ENCODE results near the gene NDUFB11.
"Not testable (repeated sequence)": the region's sequence is repeated elsewhere in the genome, so short reads cannot be mapped to it uniquely, and the experiment has no call there.

Gene NDUFB11

DNA sequence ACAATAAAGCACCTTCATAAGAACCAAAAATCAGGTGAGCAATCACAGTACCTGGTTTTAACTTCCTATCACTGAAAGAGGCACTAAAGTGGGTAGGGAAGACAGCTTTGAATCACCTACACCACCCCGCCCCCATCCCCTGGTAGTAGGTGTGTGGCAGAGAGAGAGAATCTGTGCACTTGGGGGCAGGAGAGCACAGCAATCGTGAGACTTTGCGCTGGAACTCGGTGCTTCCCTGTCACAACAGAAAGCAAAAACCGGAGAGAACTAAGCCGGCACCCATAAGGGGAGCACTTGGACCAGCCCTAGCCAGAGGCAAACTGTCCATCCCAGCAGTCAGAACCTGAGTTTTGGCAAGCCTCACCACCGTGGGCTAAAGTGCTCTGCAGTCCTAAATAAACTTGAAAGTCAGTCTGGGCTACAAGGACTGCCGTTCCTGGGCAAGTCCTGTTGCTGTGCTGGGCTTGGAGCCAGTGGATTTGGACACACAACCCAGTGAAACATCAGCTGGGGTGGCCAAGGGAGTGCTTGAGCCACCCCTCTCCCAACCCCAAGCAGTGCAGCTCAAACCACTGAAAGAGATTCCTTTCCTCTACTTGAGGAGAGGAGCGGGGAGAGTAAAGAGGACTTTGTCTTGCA is 32.1 kb downstream of the NDUFB11 start:
- ATAC-seq = no peak
- TF ChIP-seq ESRRG (CRISPR knock-in tag; IDR thresholded peaks at IDR 0.05) = no peak
- TF ChIP-seq, protein P1, sequence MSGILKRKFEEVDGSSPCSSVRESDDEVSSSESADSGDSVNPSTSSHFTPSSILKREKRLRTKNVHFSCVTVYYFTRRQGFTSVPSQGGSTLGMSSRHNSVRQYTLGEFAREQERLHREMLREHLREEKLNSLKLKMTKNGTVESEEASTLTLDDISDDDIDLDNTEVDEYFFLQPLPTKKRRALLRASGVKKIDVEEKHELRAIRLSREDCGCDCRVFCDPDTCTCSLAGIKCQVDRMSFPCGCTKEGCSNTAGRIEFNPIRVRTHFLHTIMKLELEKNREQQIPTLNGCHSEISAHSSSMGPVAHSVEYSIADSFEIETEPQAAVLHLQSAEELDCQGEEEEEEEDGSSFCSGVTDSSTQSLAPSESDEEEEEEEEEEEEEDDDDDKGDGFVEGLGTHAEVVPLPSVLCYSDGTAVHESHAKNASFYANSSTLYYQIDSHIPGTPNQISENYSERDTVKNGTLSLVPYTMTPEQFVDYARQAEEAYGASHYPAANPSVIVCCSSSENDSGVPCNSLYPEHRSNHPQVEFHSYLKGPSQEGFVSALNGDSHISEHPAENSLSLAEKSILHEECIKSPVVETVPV (CRISPR knock-in tag; IDR thresholded peaks at IDR 0.05) = no peak
- TF ChIP-seq CSDC2 (CRISPR knock-in tag; IDR thresholded peaks at IDR 0.05) = no peak
- TF ChIP-seq ZNF70 (CRISPR knock-in tag; IDR thresholded peaks at IDR 0.05) = no peak
- no peak for TF ChIP-seq OSR1 (CRISPR knock-in tag; IDR thresholded peaks at IDR 0.05)
- TF ChIP-seq SNAI2 (CRISPR knock-in tag; IDR thresholded peaks at IDR 0.05) = no peak
- no peak for TF ChIP-seq BACH2 (CRISPR knock-in tag; IDR thresholded peaks at IDR 0.05; ENCODE audit: borderline replicate concordance)

DNA sequence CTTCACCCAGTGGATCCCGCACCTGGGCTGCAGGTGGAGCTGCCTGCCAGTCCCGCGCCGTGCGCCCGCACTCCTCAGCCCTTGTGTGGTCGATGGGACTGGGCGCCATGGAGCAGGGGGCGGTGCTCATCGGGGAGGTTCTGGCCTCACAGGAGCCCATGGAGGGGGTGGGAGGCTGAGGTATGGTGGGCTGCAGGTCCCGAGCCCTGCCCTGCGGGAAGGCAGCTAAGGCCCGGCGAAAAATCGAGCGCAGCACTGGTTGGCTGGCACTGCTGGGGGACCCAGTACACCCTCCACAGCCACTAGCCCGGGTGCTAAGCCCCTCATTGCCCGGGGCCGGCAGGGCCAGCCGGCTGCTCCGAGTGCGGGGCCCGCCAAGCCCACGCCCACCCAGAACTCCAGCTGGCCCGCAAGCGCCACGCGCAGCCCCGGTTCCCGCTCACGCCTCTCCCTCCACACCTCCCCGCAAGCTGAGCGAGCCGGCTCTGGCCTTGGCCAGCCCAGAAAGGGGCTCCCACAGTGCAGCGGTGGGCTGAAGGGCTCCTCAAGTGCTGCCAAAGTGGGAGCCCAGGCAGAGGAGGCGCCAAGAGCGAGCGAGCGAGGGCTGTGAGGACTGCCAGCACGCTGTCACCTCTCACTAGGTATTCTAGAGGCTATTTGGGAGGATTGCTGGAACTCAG is 33.4 kb downstream of the NDUFB11 start:
- ATAC-seq = not testable (repeated sequence)

DNA sequence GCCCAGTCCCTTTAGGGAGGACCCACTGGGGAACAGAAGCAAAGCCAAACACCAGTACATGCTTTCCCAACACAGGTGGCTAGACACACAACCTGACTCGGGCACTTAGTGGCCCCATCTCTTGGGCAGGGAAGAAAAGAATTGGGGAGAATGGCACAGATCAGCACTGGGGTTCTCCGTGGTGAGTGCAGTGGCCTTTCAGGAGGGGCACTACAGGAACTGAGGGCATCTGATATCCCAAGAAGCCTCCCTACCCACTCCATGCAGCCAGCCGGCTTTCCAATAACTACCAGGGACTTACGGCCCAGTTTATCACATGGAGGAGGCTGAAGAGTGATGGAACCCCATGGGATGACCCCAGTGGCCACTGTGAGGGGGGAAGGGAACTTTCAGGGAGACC is 43.3 kb downstream of the NDUFB11 start:
- ATAC-seq = no peak
- TF ChIP-seq SNAI2 (CRISPR knock-in tag; IDR thresholded peaks at IDR 0.05) (no peak), GLIS3 (CRISPR knock-in tag; IDR thresholded peaks at IDR 0.05) (no peak), TCF4 (CRISPR knock-in tag; IDR thresholded peaks at IDR 0.05; ENCODE audit: borderline replicate concordance) (no peak)

DNA sequence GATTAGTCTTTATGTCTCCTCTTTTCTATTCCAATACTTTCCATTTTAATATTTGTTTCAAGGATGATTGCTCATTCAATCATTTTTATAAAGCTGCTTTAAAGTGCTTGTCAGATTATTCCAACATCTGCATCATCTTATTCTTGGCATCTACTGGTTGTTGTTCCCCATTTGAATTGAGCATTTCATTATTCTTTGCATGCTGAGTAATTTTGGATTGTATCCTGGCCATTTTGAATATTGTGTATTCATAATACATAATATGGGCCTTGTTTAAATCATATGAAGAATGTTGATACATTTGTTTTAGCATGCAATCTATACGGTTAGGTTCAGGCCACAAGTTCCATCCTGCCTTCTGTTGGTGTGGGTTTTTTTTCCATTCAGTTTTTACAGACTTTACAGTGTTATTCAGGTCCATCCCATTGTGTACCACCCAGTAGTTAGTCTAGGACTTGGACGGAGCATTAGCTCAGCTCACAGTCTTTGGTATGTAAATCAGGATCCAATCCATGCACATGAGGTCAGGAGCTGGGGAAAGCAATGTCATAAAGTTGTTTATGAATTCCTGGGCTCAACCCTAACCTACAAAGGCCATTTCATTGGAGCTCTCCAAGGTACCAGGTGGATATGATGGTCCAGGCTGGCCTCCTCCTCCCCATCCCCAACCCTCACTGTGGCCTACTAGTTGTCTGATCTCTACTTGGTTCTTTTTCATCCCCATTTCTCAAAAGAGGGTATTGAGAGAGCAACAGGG is 46.0 kb downstream of the NDUFB11 start:
- ATAC-seq = no peak
- TF ChIP-seq TCF4 (CRISPR knock-in tag; IDR thresholded peaks at IDR 0.05; ENCODE audit: borderline replicate concordance) (no peak), ZC3H10 (CRISPR knock-in tag; IDR thresholded peaks at IDR 0.05) (no peak), BACH2 (CRISPR knock-in tag; IDR thresholded peaks at IDR 0.05; ENCODE audit: borderline replicate concordance) (no peak)
- TF ChIP-seq, protein P2, sequence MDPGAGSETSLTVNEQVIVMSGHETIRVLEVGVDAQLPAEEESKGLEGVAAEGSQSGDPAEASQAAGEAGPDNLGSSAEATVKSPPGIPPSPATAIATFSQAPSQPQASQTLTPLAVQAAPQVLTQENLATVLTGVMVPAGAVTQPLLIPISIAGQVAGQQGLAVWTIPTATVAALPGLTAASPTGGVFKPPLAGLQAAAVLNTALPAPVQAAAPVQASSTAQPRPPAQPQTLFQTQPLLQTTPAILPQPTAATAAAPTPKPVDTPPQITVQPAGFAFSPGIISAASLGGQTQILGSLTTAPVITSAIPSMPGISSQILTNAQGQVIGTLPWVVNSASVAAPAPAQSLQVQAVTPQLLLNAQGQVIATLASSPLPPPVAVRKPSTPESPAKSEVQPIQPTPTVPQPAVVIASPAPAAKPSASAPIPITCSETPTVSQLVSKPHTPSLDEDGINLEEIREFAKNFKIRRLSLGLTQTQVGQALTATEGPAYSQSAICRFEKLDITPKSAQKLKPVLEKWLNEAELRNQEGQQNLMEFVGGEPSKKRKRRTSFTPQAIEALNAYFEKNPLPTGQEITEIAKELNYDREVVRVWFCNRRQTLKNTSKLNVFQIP (CRISPR knock-in tag; IDR thresholded peaks at IDR 0.05; ENCODE audit: borderline replicate concordance, low read depth) = no peak
- TF ChIP-seq, protein P1 (CRISPR knock-in tag; IDR thresholded peaks at IDR 0.05) = no peak

DNA sequence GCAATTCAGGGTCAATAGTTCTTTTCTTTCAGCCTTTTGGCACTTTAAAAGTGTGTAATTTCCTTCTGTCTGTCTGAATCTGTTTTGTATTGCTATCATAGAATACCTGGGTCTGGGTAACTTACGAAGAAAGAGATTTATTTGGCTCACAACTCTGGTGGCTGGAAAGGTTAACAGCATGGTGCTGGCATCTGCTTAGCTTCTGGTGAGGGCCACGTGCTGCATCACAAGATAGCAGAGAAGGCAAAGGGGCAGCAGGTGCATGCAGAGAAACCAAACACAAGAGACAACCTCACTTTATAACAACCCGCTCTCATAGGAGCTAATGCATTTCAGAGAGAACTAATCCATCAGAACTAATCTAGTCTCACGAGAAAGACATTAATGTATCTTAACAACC is 47.5 kb downstream of the NDUFB11 start:
- no peak for ATAC-seq
- TF ChIP-seq RARB (CRISPR knock-in tag; IDR thresholded peaks at IDR 0.05) = no peak
- TF ChIP-seq ZFP3 (CRISPR knock-in tag; IDR thresholded peaks at IDR 0.05) = no peak
- TF ChIP-seq ESRRG (CRISPR knock-in tag; IDR thresholded peaks at IDR 0.05) = no peak
- TF ChIP-seq TOX (CRISPR knock-in tag; IDR thresholded peaks at IDR 0.05; ENCODE audit: borderline replicate concordance) = no peak
- TF ChIP-seq, protein P2 (CRISPR knock-in tag; IDR thresholded peaks at IDR 0.05; ENCODE audit: borderline replicate concordance, low read depth) = no peak
- TF ChIP-seq, protein P3, sequence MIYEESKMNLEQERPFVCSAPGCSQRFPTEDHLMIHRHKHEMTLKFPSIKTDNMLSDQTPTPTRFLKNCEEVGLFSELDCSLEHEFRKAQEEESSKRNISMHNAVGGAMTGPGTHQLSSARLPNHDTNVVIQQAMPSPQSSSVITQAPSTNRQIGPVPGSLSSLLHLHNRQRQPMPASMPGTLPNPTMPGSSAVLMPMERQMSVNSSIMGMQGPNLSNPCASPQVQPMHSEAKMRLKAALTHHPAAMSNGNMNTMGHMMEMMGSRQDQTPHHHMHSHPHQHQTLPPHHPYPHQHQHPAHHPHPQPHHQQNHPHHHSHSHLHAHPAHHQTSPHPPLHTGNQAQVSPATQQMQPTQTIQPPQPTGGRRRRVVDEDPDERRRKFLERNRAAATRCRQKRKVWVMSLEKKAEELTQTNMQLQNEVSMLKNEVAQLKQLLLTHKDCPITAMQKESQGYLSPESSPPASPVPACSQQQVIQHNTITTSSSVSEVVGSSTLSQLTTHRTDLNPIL (CRISPR knock-in tag; IDR thresholded peaks at IDR 0.05; ENCODE audit: low read depth) = no peak
- no peak for TF ChIP-seq OSR1 (CRISPR knock-in tag; IDR thresholded peaks at IDR 0.05)

All from SK-N-SH treated with all-trans-retinoic acid at 6 μM for 48 hours (cell line).